ENCODE data around the gene TBC1D8.

Gene TBC1D8

GRCh38 chr2:101003278-101003775 lies 147.9 kb downstream of the TBC1D8 start:
- DNase-seq (ENCODE audit: low read depth), result peak; percentile 32
- TF ChIP-seq CTCF (conservative IDR thresholded peaks at IDR 0.05; ENCODE audit: low read depth, low read length), result no peak
- H3K4me3 ChIP-seq (ENCODE audit: low read depth, low read length), result peak overlapping the region; percentile 93

GRCh38 chr2:101002562-101003277 lies 148.5 kb downstream of the TBC1D8 start:
- no peak for TF ChIP-seq CTCF (conservative IDR thresholded peaks at IDR 0.05; ENCODE audit: low read depth, low read length)
- peak; percentile 24 for DNase-seq (ENCODE audit: low read depth)
- H3K4me3 ChIP-seq (ENCODE audit: low read depth, low read length), result peak overlapping the region; percentile 93

GRCh38 chr2:101001691-101002561 lies 149.3 kb downstream of the TBC1D8 start, which contains the start of gene RPL31:
Gene RPL31, plus strand, starts transcription at chr2:101002289. Its CDS starts 413 bp downstream, at chr2:101002702.
- H3K4me3 ChIP-seq (ENCODE audit: low read depth, low read length), result peak within 1 kb of the TSS; percentile 93
- no peak for TF ChIP-seq CTCF (conservative IDR thresholded peaks at IDR 0.05; ENCODE audit: low read depth, low read length)
- DNase-seq (ENCODE audit: low read depth), result peak; percentile 99

- no peak overlapping the region for H3K4me3 ChIP-seq (ENCODE audit: low read depth, low read length)
- TF ChIP-seq CTCF (conservative IDR thresholded peaks at IDR 0.05; ENCODE audit: low read depth, low read length), result no peak
- no peak for DNase-seq (ENCODE audit: low read depth)
Measured at GRCh38 chr2:100999995-101000394, 151.2 kb downstream of the TBC1D8 start.

- no peak for TF ChIP-seq CTCF (conservative IDR thresholded peaks at IDR 0.05; ENCODE audit: low read depth, low read length)
- no peak overlapping the region for H3K4me3 ChIP-seq (ENCODE audit: low read depth, low read length)
- no peak for DNase-seq (ENCODE audit: low read depth)
Measured at GRCh38 chr2:100998235-100998573, 153.0 kb downstream of the TBC1D8 start.

GRCh38 chr2:100997509-100998234 lies 153.5 kb downstream of the TBC1D8 start:
- H3K4me3 ChIP-seq (ENCODE audit: low read depth, low read length), result no peak overlapping the region

More at GRCh38 chr2:100997509-100998234, 153.5 kb downstream of the TBC1D8 start:
- no peak for DNase-seq (ENCODE audit: low read depth)
- no peak for TF ChIP-seq CTCF (conservative IDR thresholded peaks at IDR 0.05; ENCODE audit: low read depth, low read length)

All from choroid plexus epithelial cell (primary cell).